Loucy (cell line): ENCODE results near the gene LYSMD4.

Source experiments
- H2AFZ ChIP-seq: fragments of 200-600 bp; sonication (generic); 2 replicates; pipeline ENCODE4 v1.6.0; 2016; ENCODE audit warnings: antibody characterized with exemption, mild to moderate bottlenecking, low read length, moderate library complexity
- H3F3A ChIP-seq: fragments of 200-600 bp; 2 replicates; pipeline ENCODE4 v1.6.0; 2016; ENCODE audit warnings: antibody characterized with exemption, low read depth, mild to moderate bottlenecking
- H3K27me3 ChIP-seq: fragments of 200-600 bp; sonication (generic); 2 replicates; pipeline ENCODE4 v1.6.1; 2014; ENCODE audit warnings: low read length, mild to moderate bottlenecking; ENCODE audit not compliant: insufficient read depth, poor library complexity, severe bottlenecking
- H3K36me3 ChIP-seq: fragments of 200-600 bp; sonication (generic); 2 replicates; pipeline ENCODE4 v1.6.1; 2016; ENCODE audit warnings: low read length; ENCODE audit not compliant: insufficient read depth
- H3K4me1 ChIP-seq: fragments of 200-600 bp; sonication (generic); 2 replicates; pipeline ENCODE4 v1.5.1; 2014; ENCODE audit warnings: low read length, mild to moderate bottlenecking; ENCODE audit not compliant: insufficient read depth, poor library complexity, severe bottlenecking
- H3K4me2 ChIP-seq: fragments of 200-600 bp; sonication (generic); 2 replicates; pipeline ENCODE4 v1.6.0; 2014; ENCODE audit warnings: antibody characterized with exemption, low read length, low read depth, mild to moderate bottlenecking; ENCODE audit not compliant: poor library complexity, severe bottlenecking
- H3K4me3 ChIP-seq: fragments of 200-600 bp; sonication (generic); 2 replicates; pipeline ENCODE4 v1.5.1; 2014; ENCODE audit warnings: low read length, mild to moderate bottlenecking, mixed read lengths; ENCODE audit not compliant: poor library complexity, severe bottlenecking
- H3K79me2 ChIP-seq: fragments of 200-600 bp; sonication (generic); 2 replicates; pipeline ENCODE4 v1.6.1; 2014; ENCODE audit warnings: low read length; ENCODE audit not compliant: insufficient read depth
- H3K9ac ChIP-seq: fragments of 200-600 bp; sonication (generic); 2 replicates; pipeline ENCODE4 v1.6.0; 2014; ENCODE audit warnings: mild to moderate bottlenecking, low read depth, low read length, moderate library complexity; ENCODE audit not compliant: poor library complexity, severe bottlenecking
- H3K9me2 ChIP-seq: fragments of 200-600 bp; sonication (generic); replicated peaks from 2 replicates; pipeline ENCODE4 v1.6.1; 2016; ENCODE audit warnings: low read depth, low read length, mixed read lengths
- H3K9me3 ChIP-seq: fragments of 200-600 bp; sonication (generic); 2 replicates; pipeline ENCODE4 v1.6.1; 2014; ENCODE audit warnings: mild to moderate bottlenecking, antibody characterized with exemption, low read length, low read depth; ENCODE audit not compliant: insufficient read depth
- H4K20me1 ChIP-seq: fragments of 200-600 bp; sonication (generic); 2 replicates; pipeline ENCODE4 v1.6.0; 2014; ENCODE audit warnings: antibody characterized with exemption, low read length, mild to moderate bottlenecking; ENCODE audit not compliant: insufficient read depth, poor library complexity, severe bottlenecking
- EZH2phosphoT487 ChIP-seq: fragments of 200-600 bp; IDR thresholded peaks from 2 replicates; pipeline ENCODE4 v1.6.1; 2018; ENCODE audit warnings: antibody characterized with exemption, mild to moderate bottlenecking, moderate library complexity, borderline replicate concordance
- TF ChIP-seq, protein P1 (sequence below): fragments of 200-600 bp; sonication (generic); conservative IDR thresholded peaks from 2 replicates; pipeline ENCODE4 v1.5.1; 2014; ENCODE audit warnings: mild to moderate bottlenecking, antibody characterized with exemption, low read length

LYSMD4 gene

DNA sequence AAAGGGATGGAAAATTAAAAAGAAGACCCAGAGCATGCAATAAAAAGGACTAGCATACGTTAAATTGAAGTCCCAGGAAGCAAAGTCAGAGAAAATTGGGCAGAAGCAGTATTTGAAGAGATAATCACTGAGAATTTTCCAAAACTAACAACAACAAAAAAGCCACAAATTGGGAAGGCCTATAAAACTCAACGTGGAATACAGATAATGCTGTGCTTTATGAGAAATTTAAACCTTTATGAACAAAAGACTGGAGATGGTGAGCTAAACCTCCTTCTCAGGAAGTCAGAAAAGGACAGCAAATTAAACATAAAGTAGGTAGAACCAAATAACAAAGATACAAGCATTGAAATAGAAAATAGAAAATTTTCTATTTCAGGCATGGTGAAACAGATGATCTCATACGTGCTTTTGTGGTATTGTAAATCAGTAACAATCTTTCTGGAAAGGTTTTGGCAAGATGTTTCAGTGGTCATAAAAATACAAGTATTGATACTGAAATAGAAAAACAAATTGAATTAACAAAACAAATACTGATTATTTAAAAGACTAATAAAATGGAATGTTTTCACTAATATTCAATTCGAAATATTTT is 55.6 kb downstream of the LYSMD4 start:
- H3K79me2 ChIP-seq, result no peaks in the 10 kb centered on the region
- no peaks in the 10 kb centered on the region for H3K9me2 ChIP-seq
- H3K4me2 ChIP-seq, result no peak overlapping the region
- H3K36me3 ChIP-seq, result peaks cover 54% of the 10 kb centered on the region
- TF ChIP-seq, protein P1, sequence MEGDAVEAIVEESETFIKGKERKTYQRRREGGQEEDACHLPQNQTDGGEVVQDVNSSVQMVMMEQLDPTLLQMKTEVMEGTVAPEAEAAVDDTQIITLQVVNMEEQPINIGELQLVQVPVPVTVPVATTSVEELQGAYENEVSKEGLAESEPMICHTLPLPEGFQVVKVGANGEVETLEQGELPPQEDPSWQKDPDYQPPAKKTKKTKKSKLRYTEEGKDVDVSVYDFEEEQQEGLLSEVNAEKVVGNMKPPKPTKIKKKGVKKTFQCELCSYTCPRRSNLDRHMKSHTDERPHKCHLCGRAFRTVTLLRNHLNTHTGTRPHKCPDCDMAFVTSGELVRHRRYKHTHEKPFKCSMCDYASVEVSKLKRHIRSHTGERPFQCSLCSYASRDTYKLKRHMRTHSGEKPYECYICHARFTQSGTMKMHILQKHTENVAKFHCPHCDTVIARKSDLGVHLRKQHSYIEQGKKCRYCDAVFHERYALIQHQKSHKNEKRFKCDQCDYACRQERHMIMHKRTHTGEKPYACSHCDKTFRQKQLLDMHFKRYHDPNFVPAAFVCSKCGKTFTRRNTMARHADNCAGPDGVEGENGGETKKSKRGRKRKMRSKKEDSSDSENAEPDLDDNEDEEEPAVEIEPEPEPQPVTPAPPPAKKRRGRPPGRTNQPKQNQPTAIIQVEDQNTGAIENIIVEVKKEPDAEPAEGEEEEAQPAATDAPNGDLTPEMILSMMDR, result no peak
- no peak for TF ChIP-seq EZH2phosphoT487
- peaks cover 10% of the 10 kb centered on the region for H3K4me1 ChIP-seq
- H2AFZ ChIP-seq, result no peak overlapping the region
- H4K20me1 ChIP-seq, result no peaks in the 10 kb centered on the region
- H3F3A ChIP-seq, result peaks cover 7% of the 10 kb centered on the region; the same call in 1 of the 2 replicates
- H3K9me3 ChIP-seq, result no peaks in the 10 kb centered on the region
- no peak overlapping the region for H3K4me3 ChIP-seq
- no peak overlapping the region for H3K9ac ChIP-seq
- no peaks in the 10 kb centered on the region for H3K27me3 ChIP-seq
